CD4-positive, CD25-positive, alpha-beta regulatory T cell (primary cell): ENCODE results near the gene NOS1. TPM values are rescaled to one million over a fixed set of nuclear protein-coding genes. Genes with fewer than 3 reads are reported as not detected.
"Not testable (repeated sequence)": the region's sequence is repeated elsewhere in the genome, so short reads cannot be mapped to it uniquely, and the experiment has no call there.

Experiments
- ATAC-seq, 2 donors: fragments of 150-1000 bp; cut with Tn5 transposase; one replicate each; pipeline ENCODE4 v1.10.0; 2021; ENCODE audit warnings: low read depth in 2 of 2, moderate number of reproducible peaks in 2 of 2, moderate library complexity in 1 of 2
- DNase-seq, 3 donors: peaks; one replicate each; pipeline versions ENCODE4 v3.0.0 to v3.0.0-alpha.2; 2012 to 2022; ENCODE audit warnings: mixed read lengths in 1 of 3
- H3K27ac ChIP-seq: one replicate; pipeline ENCODE4 v1.7.0; 2013; ENCODE audit warnings: mild to moderate bottlenecking, low read length; ENCODE audit not compliant: insufficient read depth, poor library complexity, severe bottlenecking
- H3K27me3 ChIP-seq: one replicate; pipeline ENCODE4 v1.7.0; 2013; ENCODE audit warnings: low read length; ENCODE audit not compliant: control insufficient read depth, insufficient read depth
- H3K36me3 ChIP-seq: one replicate; pipeline ENCODE4 v1.7.0; 2013; ENCODE audit warnings: mild to moderate bottlenecking, low read length, moderate library complexity; ENCODE audit not compliant: control insufficient read depth, insufficient read depth
- H3K4me1 ChIP-seq: 2 replicates; pipeline ENCODE4 v1.7.0; 2013; ENCODE audit warnings: mild to moderate bottlenecking, low read length; ENCODE audit not compliant: insufficient read depth, control insufficient read depth, poor library complexity, severe bottlenecking
- H3K4me3 ChIP-seq: one replicate; pipeline ENCODE4 v1.7.0; 2013; ENCODE audit warnings: low read depth, mild to moderate bottlenecking, low read length, moderate library complexity
- H3K9me3 ChIP-seq, 2 experiments: 1 replicate in 1 of 2; 2 replicates in 1 of 2; pipeline ENCODE4 v1.7.0; 2013; ENCODE audit warnings: low read length in 2 of 2, mild to moderate bottlenecking in 1 of 2, moderate library complexity in 1 of 2; ENCODE audit not compliant: control insufficient read depth in 2 of 2
- H3K27ac Mint-ChIP-seq, 3 donors: one replicate each; pipeline ENCODE4 v1.8.0; 2020 to 2022; ENCODE audit warnings: mild to moderate bottlenecking in 3 of 3, mixed read lengths in 3 of 3, moderate library complexity in 2 of 3
- H3K27me3 Mint-ChIP-seq: one replicate; pipeline ENCODE4 v1.8.0; 2022; ENCODE audit warnings: mild to moderate bottlenecking, mixed read lengths
- H3K36me3 Mint-ChIP-seq: one replicate; pipeline ENCODE4 v1.8.0; 2020; ENCODE audit warnings: mixed read lengths
- H3K4me1 Mint-ChIP-seq, 4 donors: one replicate each; pipeline ENCODE4 v1.8.0; 2020 to 2022; ENCODE audit warnings: mixed read lengths in 4 of 4, mild to moderate bottlenecking in 1 of 4
- H3K4me3 Mint-ChIP-seq, 4 donors: one replicate each; pipeline ENCODE4 v1.8.0; 2020 to 2022; ENCODE audit warnings: mild to moderate bottlenecking in 4 of 4, mixed read lengths in 4 of 4, moderate library complexity in 3 of 4
- H3K9me3 Mint-ChIP-seq, 7 donors: one replicate each; pipeline ENCODE4 v1.8.0; 2020 to 2022; ENCODE audit warnings: mixed read lengths in 7 of 7, mild to moderate bottlenecking in 3 of 7, moderate library complexity in 2 of 7
- polyA plus RNA-seq, 4 donors: library from polyadenylated mRNA; unstranded; fragments of 300-500 nt; fragmentation: Illumina TruSeq; gene quantifications; one replicate each; pipeline ENCODE4 v1.2.3, GENCODE V29; 2021
- total RNA-seq: library from RNA; stranded (reverse); gene quantifications from one replicate; pipeline ENCODE4 v1.2.3, GENCODE V29; 2022

Gene NOS1
- total and polyA plus RNA-seq, 5 donors from 2014 or later: not detected

DNA sequence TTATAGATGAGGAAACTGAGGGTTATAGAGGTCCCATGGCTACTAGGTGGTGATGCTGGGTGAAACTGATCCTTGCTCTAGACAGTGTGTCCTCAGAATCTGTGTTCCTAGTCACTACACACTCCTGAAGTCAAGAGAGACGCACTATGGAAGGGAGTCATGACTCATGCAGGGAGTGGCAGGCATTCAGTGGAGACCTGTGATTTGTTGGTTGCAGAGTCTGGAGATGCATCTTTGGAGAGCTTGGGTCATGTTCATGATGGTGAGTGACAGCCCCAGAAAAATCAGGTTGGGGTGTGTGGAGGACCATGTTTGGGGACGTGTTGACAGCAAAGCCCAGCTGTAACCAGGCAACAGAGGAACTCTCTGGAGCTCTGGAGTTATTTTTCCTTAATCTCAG, 133.2 kb downstream of the NOS1 start:
- H3K9me3 ChIP-seq: no peaks in the 10 kb centered on the region
- H3K36me3 Mint-ChIP-seq: no peaks in the 10 kb centered on the region
- no peak overlapping the region for H3K4me3 Mint-ChIP-seq
- DNase-seq (no peak), ATAC-seq (no peak)
- no peaks in the 10 kb centered on the region for H3K4me1 Mint-ChIP-seq
- H3K27ac Mint-ChIP-seq: no peak overlapping the region
- peaks cover 3% of the 10 kb centered on the region for H3K27me3 ChIP-seq
- peaks cover 14% of the 10 kb centered on the region for H3K27me3 Mint-ChIP-seq
- no peaks in the 10 kb centered on the region for H3K4me1 ChIP-seq
- no peaks in the 10 kb centered on the region for H3K9me3 Mint-ChIP-seq
- H3K27ac ChIP-seq: no peak overlapping the region
- H3K36me3 ChIP-seq: no peaks in the 10 kb centered on the region
- no peak overlapping the region for H3K4me3 ChIP-seq

DNA sequence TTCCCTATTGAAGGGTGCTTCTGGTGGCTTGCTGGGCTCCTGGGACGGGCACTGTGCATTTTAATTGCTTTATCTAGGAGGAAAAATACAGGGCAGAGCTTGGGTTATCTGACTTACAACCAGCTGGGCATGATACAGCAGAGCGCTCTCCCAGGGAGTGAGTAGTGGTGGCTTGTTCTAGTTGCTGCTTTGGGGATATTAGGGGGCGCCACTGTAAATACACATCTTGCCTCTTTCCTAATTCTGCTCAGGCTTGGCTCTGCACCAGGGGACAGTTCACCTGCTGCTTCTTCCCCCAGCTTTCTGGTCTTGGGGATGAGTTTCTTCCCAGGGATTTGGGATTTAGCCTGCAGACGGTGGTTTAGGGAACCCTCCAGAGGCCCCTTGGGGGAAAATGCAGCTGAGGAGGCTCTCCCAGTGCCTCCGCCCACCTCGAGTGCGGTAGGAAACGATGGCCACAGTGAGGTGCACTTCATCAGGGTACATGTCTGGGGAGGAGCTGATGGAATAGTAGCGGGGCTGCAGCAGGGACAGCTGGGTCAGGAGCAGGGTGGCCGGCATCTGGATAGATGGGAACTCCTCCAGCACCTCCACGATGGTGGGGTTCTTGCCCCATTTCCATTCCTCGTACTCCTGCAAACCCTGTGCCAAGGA, 134.3 kb downstream of the NOS1 start:
- H3K27me3 Mint-ChIP-seq: peaks cover 14% of the 10 kb centered on the region
- H3K36me3 Mint-ChIP-seq: no peaks in the 10 kb centered on the region
- no peak overlapping the region for H3K4me3 Mint-ChIP-seq
- ATAC-seq (no peak), DNase-seq (no peak)
- Histone ChIP-seq H3K4me3 (no peak overlapping the region), H3K9me3 (no peaks in the 10 kb centered on the region), H3K4me1 (no peaks in the 10 kb centered on the region), H3K27ac (no peak overlapping the region), H3K27me3 (peaks cover 3% of the 10 kb centered on the region), H3K36me3 (no peaks in the 10 kb centered on the region)
- H3K27ac Mint-ChIP-seq: no peak overlapping the region
- no peaks in the 10 kb centered on the region for H3K9me3 Mint-ChIP-seq
- H3K4me1 Mint-ChIP-seq: no peaks in the 10 kb centered on the region

DNA sequence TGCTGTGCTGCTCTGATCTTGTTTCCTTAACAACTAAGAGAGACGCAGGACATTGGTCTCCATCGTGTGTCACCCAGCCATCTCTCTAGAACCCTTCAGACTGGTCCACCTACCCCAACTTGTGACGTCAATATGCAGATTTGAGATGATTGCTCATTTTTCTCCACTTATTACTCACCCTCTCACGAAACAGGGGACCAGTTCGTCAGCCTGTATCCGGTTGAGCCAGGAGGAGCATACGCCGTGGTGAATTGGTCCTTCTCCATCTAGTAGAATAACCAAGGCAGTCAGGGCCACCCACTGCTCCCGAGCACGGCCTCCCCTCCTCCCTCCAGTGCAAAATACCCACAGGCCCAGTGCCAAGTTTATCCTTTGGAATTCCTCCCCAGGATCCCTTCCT, 134.9 kb downstream of the NOS1 start:
- DNase-seq: no peak
- no peaks in the 10 kb centered on the region for H3K36me3 ChIP-seq
- no peak overlapping the region for H3K27ac ChIP-seq
- ATAC-seq: no peak
- H3K4me1 ChIP-seq: no peaks in the 10 kb centered on the region
- no peaks in the 10 kb centered on the region for H3K9me3 ChIP-seq
- Mint-ChIP-seq H3K27ac (no peak overlapping the region), H3K27me3 (peaks cover 14% of the 10 kb centered on the region), H3K4me3 (no peak overlapping the region), H3K9me3 (no peaks in the 10 kb centered on the region), H3K36me3 (no peaks in the 10 kb centered on the region), H3K4me1 (no peaks in the 10 kb centered on the region)
- no peak overlapping the region for H3K4me3 ChIP-seq
- peaks cover 3% of the 10 kb centered on the region for H3K27me3 ChIP-seq

DNA sequence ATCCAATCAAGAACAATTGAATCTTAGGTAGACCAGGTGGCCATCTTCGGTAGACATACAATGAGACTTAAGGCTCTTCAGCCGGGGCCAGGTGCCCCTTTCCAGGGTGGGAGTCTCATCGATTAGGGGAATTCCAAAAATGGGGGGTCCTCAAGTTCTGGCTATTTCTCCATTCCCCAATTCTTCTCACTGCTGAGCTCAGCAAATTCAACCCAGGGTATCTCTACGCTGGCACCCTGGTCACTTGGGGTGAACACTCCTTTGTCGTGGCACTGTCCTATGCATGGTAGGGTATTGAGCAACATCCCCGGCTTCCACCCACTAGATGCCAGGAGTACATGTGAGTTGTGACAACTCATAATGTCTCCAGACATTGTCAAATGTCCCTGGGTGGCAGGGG, 136.2 kb downstream of the NOS1 start:
- Mint-ChIP-seq H3K4me3 (no peak overlapping the region), H3K9me3 (no peaks in the 10 kb centered on the region), H3K27ac (no peak overlapping the region), H3K27me3 (peaks cover 14% of the 10 kb centered on the region), H3K4me1 (no peaks in the 10 kb centered on the region), H3K36me3 (no peaks in the 10 kb centered on the region)
- Histone ChIP-seq H3K4me3 (no peak overlapping the region), H3K9me3 (no peaks in the 10 kb centered on the region), H3K27me3 (peaks cover 3% of the 10 kb centered on the region), H3K27ac (no peak overlapping the region), H3K4me1 (no peaks in the 10 kb centered on the region), H3K36me3 (no peaks in the 10 kb centered on the region)
- DNase-seq: no peak
- ATAC-seq: no peak

DNA sequence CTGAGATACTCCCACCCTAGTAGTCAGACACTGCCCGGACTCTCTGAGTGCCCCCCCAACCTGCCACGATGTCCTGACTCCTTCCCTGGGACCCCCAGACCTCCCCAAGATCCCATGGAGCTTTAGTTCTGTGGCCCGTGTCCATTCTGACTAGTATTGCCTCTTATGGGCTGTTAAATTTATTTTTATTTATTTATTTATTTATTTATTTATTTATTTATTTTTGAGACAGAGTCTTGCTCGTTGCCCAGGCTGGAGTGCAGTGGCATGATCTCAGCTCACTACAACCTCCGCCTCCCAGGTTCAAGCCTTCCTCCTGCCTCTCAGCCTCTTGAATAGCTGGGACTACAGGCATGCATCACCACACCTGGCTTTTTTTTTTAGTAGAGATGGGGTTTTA, 140.5 kb downstream of the NOS1 start:
- H3K4me1 ChIP-seq, H3K27me3 ChIP-seq, H3K4me1 Mint-ChIP-seq, H3K27ac ChIP-seq, H3K9me3 Mint-ChIP-seq, ATAC-seq, H3K36me3 Mint-ChIP-seq, H3K4me3 Mint-ChIP-seq, H3K36me3 ChIP-seq, H3K27ac Mint-ChIP-seq, H3K4me3 ChIP-seq, H3K9me3 ChIP-seq, DNase-seq: not testable (repeated sequence)
- peaks cover 12% of the 10 kb centered on the region for H3K27me3 Mint-ChIP-seq

DNA sequence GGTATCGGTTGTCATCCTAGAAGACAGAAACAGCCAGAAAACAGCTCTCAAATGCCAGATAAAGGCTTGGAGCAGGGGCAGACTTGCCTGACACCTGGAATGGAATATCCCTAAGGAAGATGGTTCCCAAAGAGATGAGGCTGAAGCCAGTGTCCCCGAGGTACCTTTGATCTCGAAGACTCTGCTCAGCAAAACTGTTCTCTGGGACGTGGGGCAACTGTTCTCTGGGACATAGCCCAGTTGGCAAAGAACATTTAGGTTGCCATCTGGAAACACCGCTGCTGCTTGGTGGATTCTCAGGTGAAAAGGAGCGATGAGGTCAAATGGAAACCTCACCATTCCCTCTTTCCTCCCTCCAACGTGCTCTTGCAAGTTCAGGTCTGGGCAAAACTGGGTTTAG, 143.3 kb downstream of the NOS1 start:
- H3K9me3 ChIP-seq: no peaks in the 10 kb centered on the region
- no peak overlapping the region for H3K27ac ChIP-seq
- no peaks in the 10 kb centered on the region for H3K4me1 ChIP-seq
- no peak for DNase-seq
- H3K4me3 ChIP-seq: no peak overlapping the region
- no peak for ATAC-seq
- H3K36me3 ChIP-seq: no peaks in the 10 kb centered on the region
- Mint-ChIP-seq H3K4me1 (no peaks in the 10 kb centered on the region), H3K4me3 (no peak overlapping the region), H3K27me3 (peaks cover 16% of the 10 kb centered on the region), H3K9me3 (peaks cover 0 to 1% (median 0%) of the 10 kb centered on the region in 7 donors), H3K27ac (no peak overlapping the region), H3K36me3 (no peaks in the 10 kb centered on the region)
- no peaks in the 10 kb centered on the region for H3K27me3 ChIP-seq

DNA sequence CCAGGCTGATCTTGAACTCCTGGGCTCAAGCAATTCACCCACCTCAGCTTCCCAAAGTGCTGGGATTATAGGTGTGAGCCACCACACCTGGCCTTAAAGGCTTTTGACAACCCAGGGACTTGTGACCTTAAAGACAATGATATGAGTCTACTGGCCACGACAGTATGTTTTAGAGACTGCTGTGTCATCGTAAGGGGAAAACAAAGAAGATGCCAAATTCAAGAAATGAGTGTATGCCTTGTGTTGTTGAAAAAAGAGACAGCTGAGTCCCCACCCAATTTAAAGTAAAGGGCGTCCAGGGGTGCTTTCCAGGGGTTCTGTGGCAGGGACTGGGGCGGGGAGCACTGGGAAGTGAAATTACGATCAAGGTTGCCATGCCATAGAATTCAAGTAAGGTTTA, 144.7 kb downstream of the NOS1 start:
- H3K9me3 Mint-ChIP-seq: peaks cover 0 to 1% (median 0%) of the 10 kb centered on the region in 7 donors
- H3K27ac Mint-ChIP-seq: no peak overlapping the region
- ATAC-seq: no peak

DNA sequence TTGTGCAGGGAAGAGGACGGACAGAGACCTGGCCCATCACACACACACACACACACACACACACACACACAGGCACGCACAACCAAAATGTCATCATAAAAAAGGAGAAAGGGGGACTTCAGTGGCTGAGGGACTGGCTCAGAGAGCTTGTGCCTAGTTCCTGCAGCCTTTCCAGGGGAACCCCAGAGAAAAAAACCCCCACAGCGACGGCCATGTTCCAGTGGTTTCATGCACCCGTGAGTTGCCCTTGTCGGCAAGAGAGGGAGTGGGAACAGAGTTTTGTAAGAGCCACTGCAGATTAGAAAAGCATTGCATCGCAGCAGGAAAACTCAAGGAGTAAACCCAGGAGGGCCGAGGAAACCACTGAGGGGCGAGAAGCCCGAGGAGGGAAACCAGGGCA, 146.6 kb downstream of the NOS1 start:
- no peaks in the 10 kb centered on the region for H3K27me3 ChIP-seq
- peaks cover 32% of the 10 kb centered on the region for H3K27me3 Mint-ChIP-seq
- peaks cover 0 to 3% (median 0%) of the 10 kb centered on the region in 7 donors for H3K9me3 Mint-ChIP-seq
- no peak for DNase-seq
- H3K4me3 ChIP-seq: no peak overlapping the region
- H3K4me1 Mint-ChIP-seq: no peaks in the 10 kb centered on the region
- H3K4me3 Mint-ChIP-seq: no peak overlapping the region
- no peaks in the 10 kb centered on the region for H3K9me3 ChIP-seq
- H3K4me1 ChIP-seq: no peaks in the 10 kb centered on the region
- H3K27ac ChIP-seq: no peak overlapping the region
- H3K36me3 ChIP-seq: no peaks in the 10 kb centered on the region
- ATAC-seq: no peak
- no peaks in the 10 kb centered on the region for H3K36me3 Mint-ChIP-seq
- no peak overlapping the region for H3K27ac Mint-ChIP-seq

More for the DNA sequence above, 144.7 kb downstream of the NOS1 start:
- H3K36me3 ChIP-seq: no peaks in the 10 kb centered on the region
- Mint-ChIP-seq H3K36me3 (no peaks in the 10 kb centered on the region), H3K4me1 (no peaks in the 10 kb centered on the region), H3K4me3 (no peak overlapping the region), H3K27me3 (peaks cover 22% of the 10 kb centered on the region)
- no peaks in the 10 kb centered on the region for H3K4me1 ChIP-seq
- H3K4me3 ChIP-seq: no peak overlapping the region
- no peaks in the 10 kb centered on the region for H3K27me3 ChIP-seq
- H3K27ac ChIP-seq: no peak overlapping the region
- H3K9me3 ChIP-seq: no peaks in the 10 kb centered on the region
- DNase-seq: no peak
